ENCODE data around the gene COPG1. TPM values are rescaled to one million over a fixed set of nuclear protein-coding genes. Genes with fewer than 3 reads are reported as not detected.
"Not testable (repeated sequence)": the region's sequence is repeated elsewhere in the genome, so short reads cannot be mapped to it uniquely, and the experiment has no call there.

COPG1 gene
- total and polyA plus RNA-seq, 2 of the 13 experiments (the other 11 are each of a cell fraction or from before 2014, with no cell fraction given), result 98.6 to 166 TPM

DNA sequence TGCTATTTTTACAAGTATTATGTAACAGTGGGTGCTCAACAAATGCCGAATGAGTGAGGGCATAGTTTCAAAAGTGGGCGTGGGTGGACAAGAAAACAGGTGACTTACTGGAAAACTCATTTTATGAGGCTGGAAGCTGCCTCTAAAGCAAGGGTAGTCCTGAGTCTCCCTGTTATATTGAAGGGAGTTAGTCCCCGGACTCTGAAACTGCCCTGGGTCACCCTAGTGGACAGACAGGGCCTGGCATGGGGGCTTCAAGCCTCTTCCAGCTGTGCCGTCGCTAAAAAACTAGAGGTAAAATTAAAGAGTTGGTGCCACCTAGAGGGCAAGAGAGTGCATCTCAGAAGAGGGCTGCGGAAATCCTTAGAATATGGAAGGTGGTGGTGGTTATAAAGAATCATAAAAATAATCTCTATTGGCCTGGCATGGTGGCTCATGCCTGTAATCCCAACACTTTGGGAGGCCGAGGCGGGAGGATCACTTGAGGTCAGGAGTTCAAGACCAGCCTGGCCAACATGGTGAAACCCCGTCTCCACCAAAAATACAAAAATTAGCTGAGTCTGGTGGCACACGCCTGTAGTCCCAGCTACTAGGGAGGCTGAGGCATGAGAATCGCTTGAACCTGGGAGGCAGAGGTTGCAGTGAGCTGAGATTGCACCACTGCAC is 3.6 kb upstream of the COPG1 start (continued):
- TF ChIP-seq ZNF350 (CRISPR knock-in tag; IDR thresholded peaks at IDR 0.05; ENCODE audit: borderline replicate concordance, low read depth) (peak; percentile 40; the same call in 1 of the 2 replicates), MXI1 (IDR thresholded peaks at IDR 0.05; ENCODE audit: borderline replicate concordance, low read depth, low read length) (peak; percentile 33; the same call in 1 of the 3 replicates), MAZ (IDR thresholded peaks at IDR 0.05; ENCODE audit: borderline replicate concordance, low read depth, low read length) (peak; percentile 74; the same call in 1 of the 2 replicates), MIER3 (CRISPR knock-in tag; IDR thresholded peaks at IDR 0.05; ENCODE audit: borderline replicate concordance) (0 out of 2 replicates have a peak, but pooled peaks have one; percentile 23), GABPA (CRISPR knock-in tag; IDR thresholded peaks at IDR 0.05; ENCODE audit: low read depth) (peak; percentile 42; the same call in 1 of the 2 replicates), ZNF777 (CRISPR knock-in tag; IDR thresholded peaks at IDR 0.05) (0 out of 2 replicates have a peak, but pooled peaks have one; percentile 37), SMAD3 (CRISPR knock-in tag; IDR thresholded peaks at IDR 0.05) (0 out of 2 replicates have a peak, but pooled peaks have one; percentile 49), SALL1 (CRISPR knock-in tag; IDR thresholded peaks at IDR 0.05) (0 out of 2 replicates have a peak, but pooled peaks have one; percentile 55), ZNF652 (CRISPR knock-in tag; IDR thresholded peaks at IDR 0.05; ENCODE audit: borderline replicate concordance, low read depth) (peak; percentile 23; the same call in 1 of the 2 replicates), NAIF1 (CRISPR knock-in tag; IDR thresholded peaks at IDR 0.05; ENCODE audit: borderline replicate concordance) (0 out of 2 replicates have a peak, but pooled peaks have one; percentile 35), GFI1 (CRISPR knock-in tag; IDR thresholded peaks at IDR 0.05; ENCODE audit: borderline replicate concordance) (0 out of 2 replicates have a peak, but pooled peaks have one; percentile 27)
- not testable (repeated sequence) for TF ChIP-seq MAZ (CRISPR knock-in tag; IDR thresholded peaks at IDR 0.05; ENCODE audit: low read depth); GABPA (IDR thresholded peaks at IDR 0.05; ENCODE audit: low read depth, low read length)
- TF ChIP-seq, protein P1, sequence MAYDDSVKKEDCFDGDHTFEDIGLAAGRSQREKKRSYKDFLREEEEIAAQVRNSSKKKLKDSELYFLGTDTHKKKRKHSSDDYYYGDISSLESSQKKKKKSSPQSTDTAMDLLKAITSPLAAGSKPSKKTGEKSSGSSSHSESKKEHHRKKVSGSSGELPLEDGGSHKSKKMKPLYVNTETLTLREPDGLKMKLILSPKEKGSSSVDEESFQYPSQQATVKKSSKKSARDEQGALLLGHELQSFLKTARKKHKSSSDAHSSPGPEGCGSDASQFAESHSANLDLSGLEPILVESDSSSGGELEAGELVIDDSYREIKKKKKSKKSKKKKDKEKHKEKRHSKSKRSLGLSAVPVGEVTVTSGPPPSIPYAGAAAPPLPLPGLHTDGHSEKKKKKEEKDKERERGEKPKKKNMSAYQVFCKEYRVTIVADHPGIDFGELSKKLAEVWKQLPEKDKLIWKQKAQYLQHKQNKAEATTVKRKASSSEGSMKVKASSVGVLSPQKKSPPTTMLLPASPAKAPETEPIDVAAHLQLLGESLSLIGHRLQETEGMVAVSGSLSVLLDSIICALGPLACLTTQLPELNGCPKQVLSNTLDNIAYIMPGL (CRISPR knock-in tag; IDR thresholded peaks at IDR 0.05; ENCODE audit: borderline replicate concordance in 1 of 2, low read depth in 1 of 2), result peak; percentile 76 to 90
- TF ChIP-seq, protein P2, sequence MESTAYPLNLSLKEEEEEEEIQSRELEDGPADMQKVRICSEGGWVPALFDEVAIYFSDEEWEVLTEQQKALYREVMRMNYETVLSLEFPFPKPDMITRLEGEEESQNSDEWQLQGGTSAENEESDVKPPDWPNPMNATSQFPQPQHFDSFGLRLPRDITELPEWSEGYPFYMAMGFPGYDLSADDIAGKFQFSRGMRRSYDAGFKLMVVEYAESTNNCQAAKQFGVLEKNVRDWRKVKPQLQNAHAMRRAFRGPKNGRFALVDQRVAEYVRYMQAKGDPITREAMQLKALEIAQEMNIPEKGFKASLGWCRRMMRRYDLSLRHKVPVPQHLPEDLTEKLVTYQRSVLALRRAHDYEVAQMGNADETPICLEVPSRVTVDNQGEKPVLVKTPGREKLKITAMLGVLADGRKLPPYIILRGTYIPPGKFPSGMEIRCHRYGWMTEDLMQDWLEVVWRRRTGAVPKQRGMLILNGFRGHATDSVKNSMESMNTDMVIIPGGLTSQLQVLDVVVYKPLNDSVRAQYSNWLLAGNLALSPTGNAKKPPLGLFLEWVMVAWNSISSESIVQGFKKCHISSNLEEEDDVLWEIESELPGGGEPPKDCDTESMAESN (CRISPR knock-in tag; conservative IDR thresholded peaks at IDR 0.05), result 0 out of 2 replicates have a peak, but pooled peaks have one; percentile 27
- TF ChIP-seq, protein P3, sequence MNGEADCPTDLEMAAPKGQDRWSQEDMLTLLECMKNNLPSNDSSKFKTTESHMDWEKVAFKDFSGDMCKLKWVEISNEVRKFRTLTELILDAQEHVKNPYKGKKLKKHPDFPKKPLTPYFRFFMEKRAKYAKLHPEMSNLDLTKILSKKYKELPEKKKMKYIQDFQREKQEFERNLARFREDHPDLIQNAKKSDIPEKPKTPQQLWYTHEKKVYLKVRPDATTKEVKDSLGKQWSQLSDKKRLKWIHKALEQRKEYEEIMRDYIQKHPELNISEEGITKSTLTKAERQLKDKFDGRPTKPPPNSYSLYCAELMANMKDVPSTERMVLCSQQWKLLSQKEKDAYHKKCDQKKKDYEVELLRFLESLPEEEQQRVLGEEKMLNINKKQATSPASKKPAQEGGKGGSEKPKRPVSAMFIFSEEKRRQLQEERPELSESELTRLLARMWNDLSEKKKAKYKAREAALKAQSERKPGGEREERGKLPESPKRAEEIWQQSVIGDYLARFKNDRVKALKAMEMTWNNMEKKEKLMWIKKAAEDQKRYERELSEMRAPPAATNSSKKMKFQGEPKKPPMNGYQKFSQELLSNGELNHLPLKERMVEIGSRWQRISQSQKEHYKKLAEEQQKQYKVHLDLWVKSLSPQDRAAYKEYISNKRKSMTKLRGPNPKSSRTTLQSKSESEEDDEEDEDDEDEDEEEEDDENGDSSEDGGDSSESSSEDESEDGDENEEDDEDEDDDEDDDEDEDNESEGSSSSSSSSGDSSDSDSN (CRISPR knock-in tag; IDR thresholded peaks at IDR 0.05), result 0 out of 2 replicates have a peak, but pooled peaks have one; percentile 29
- TF ChIP-seq, protein P4, sequence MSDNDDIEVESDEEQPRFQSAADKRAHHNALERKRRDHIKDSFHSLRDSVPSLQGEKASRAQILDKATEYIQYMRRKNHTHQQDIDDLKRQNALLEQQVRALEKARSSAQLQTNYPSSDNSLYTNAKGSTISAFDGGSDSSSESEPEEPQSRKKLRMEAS (IDR thresholded peaks at IDR 0.05), result 0 out of 2 replicates have a peak, but pooled peaks have one; percentile 17
